ENCODE measurements around the gene PHF20.
"Not testable (repeated sequence)": the region's sequence is repeated elsewhere in the genome, so short reads cannot be mapped to it uniquely, and the experiment has no call there.

PHF20 gene

GRCh38 chr20:35771689-35772562 lies at the start of gene PHF20:
Gene PHF20, plus strand, starts transcription at chr20:35772015. Its CDS starts 29,508 bp downstream, at chr20:35801523.
- DNase-seq: peak; percentile 89

- DNase-seq: not testable (repeated sequence)
These were observed 48.6 kb upstream of the PHF20 start for GRCh38 chr20:35723275-35723639.

GRCh38 chr20:35723652-35724320 lies 48.0 kb upstream of the PHF20 start:
- not testable (repeated sequence) for DNase-seq

- DNase-seq: no peak
These were observed 47.2 kb upstream of the PHF20 start for GRCh38 chr20:35724321-35725230.

- no peak for DNase-seq
These were observed 44.7 kb upstream of the PHF20 start for GRCh38 chr20:35726842-35727711.

- DNase-seq: no peak
These were observed 42.5 kb upstream of the PHF20 start for GRCh38 chr20:35729283-35729807.

GRCh38 chr20:35729836-35730582 lies 41.8 kb upstream of the PHF20 start:
- no peak for DNase-seq

GRCh38 chr20:35730583-35731468 lies 41.0 kb upstream of the PHF20 start:
- no peak for DNase-seq

GRCh38 chr20:35731469-35731788 lies 40.4 kb upstream of the PHF20 start:
- DNase-seq: no peak

- DNase-seq: no peak
These were observed 39.8 kb upstream of the PHF20 start for GRCh38 chr20:35731862-35732643.

- no peak for DNase-seq
These were observed 39.2 kb upstream of the PHF20 start for GRCh38 chr20:35732644-35732982.

GRCh38 chr20:35734374-35734773 lies 37.4 kb upstream of the PHF20 start:
- no peak for DNase-seq

- DNase-seq: no peak
These were observed 36.8 kb upstream of the PHF20 start for GRCh38 chr20:35734777-35735649.

- no peak for DNase-seq
These were observed 35.9 kb upstream of the PHF20 start for GRCh38 chr20:35735826-35736470.

- no peak for DNase-seq
These were observed 33.9 kb upstream of the PHF20 start for GRCh38 chr20:35737865-35738333.

GRCh38 chr20:35738410-35739179 lies 33.2 kb upstream of the PHF20 start:
- DNase-seq: no peak
